Measurements from ENCODE around the gene AP2M1.
"Not testable (repeated sequence)": the region's sequence is repeated elsewhere in the genome, so short reads cannot be mapped to it uniquely, and the experiment has no call there.

AP2M1 gene

DNA sequence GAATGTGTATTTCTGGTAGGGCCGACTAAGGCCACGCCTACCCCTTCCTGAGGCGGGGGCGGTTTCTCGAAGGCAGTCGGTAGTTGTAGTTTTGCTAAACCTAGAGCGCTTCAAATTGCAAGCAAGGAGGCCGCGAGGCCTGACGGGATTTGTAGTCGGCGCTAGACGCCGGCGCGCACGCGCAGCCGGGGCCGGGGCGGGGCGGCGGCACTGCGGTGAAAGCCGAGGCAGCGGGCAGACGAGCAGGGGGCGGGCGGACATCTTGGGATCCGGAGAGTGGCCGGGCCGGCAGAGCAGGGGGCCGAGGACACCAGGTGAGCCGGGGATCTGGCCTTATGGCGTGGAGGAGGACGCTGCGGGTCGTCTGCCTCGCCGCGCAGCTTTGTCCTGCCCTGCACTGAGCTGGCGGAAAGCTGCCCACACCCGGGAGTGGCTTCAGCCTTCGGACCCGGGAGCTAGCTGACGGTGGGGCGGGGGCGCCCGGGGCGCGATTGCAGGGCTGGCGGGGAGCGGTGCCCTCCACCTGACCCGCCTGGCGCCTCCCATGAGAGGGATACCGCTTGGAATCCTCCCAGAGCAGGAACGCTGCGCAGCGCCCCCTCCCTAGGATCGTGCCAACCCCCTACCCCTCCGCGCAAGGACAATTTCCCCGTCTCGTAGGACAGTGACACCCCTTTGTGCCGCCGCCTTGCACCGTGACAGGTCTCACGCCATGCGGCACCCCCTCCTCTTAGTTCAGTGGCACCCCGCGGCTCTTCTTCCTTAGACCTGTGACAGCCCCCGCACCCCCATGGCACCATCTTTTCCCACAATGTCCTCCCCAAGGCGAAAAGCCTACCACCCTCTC lies at the start of gene AP2M1:
AP2M1 (plus strand) TSS at position 210 of the 847 bp plus-strand sequence. CDS start 2,139 bp downstream, outside the sequence.
- DNase-seq (ENCODE audit: low read depth): peak; percentile 96

DNA sequence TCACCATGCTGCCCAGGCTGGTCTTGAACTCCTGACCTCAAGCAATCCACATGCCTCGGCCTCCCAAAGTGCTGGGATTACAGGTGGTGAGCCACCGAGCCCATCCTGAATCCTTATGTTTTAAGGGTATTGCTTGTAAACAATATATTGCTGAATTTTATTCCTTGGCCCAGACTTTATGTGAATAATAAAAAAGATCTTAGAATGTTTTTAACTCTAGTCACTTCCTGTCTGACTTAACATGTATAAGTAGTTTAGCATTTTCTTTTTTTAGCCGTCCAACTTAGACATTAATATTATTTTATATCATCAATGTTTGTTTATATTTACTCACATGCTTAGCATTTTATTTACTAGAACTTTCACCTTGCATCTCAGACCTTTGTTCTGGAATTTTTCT lies 48.6 kb upstream of the AP2M1 start:
- DNase-seq (ENCODE audit: low read depth): no peak

DNA sequence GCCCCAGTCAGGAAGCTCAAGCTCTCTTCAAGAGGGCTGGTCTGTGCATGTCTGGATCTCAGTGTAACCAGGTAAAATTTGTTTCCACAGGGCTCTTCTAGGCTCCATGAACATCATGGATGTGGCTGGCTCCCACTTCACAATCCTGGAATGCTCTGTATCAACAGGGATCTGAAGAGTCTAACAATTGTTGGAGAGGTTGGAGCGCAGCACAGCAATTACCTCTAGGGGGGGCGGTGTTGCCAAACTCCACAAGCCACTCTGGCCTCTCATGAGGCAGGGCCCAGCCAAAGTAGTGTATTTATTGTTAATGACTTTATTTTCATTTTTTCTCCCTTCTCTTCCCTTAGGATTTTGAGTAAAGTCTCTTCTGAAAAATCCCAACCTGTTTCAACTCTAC lies 45.6 kb upstream of the AP2M1 start:
- no peak for DNase-seq (ENCODE audit: low read depth)

DNA sequence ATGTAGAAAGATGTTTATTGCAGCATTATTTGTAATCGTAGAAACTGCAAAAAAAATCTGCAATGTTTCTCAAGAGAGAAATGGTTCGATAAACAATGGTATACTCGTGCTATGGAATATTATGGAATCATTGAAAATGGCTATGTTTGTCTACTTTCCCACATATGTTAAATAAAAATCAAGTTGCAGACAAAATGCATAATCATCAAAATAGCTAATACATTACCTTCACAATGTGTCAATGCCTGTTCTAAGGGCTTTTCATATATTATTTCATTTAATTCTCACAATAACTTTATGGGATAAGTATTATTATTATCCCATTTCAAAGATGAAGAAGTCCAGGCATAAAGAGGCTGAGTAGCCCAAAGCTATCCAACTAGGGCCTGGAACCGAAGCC lies 41.7 kb upstream of the AP2M1 start:
- no peak for DNase-seq (ENCODE audit: low read depth)

DNA sequence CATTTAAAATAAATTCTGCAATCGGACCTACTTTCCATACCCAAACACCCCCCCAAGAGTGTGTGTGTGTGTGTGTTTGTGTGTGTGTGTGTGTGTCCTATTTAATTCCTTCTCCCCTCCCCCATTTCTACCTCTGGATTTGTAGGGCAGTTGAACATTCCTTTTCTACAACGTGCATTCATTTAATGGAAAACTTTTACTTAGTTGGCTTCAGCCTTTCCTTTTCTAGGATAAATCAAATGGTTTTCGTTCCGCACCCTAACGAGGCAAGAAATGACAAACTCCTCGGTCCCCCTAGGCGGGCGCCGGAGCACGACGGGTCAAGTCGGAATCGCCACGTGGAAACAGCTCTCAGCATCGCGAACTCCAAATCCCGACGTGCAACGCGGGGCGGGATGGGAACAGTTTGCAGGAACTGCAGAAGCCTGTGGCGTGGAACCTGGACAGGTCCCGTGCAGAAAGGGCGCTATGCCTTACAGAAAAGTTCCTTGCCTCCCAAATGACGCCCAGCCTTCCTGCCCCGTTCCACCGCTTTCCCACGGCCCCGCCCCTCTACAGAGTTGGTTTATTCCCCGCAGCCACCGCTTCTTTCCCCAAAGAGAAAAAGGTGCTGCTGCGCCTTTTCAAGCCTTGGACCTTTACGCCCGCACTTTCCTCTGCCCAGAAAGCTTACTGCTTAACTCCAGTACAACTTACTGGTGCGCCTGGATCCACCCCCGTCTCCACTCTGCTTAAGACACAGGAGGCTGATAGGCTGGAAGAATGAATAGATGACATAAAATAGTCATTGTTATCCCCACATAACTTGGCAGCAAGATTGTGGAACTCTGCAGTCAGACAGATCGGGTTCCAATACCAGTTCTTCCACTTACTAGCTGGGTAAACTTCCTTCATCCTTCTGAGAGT lies 40.6 kb upstream of the AP2M1 start:
- peak; percentile 57 for DNase-seq (ENCODE audit: low read depth)

DNA sequence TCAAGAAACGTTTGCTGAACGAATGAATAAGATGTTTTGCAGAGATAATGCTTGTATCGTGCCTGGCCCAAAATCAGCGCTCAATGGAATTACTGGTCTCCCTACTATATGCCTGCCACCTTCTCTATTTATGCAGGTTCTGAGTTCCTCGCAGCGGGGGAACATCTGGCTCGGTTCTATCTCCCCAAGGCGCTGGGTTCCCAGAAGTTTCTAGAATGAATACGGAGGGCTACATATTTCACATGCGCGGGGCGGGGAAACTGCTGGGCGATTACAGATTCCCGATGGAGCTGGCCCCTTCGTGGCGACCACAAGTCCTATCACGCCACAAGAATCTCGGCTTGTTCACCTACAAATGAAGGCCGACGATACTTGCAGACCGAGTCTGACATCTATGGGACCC lies 39.9 kb upstream of the AP2M1 start:
- no peak for DNase-seq (ENCODE audit: low read depth)

DNA sequence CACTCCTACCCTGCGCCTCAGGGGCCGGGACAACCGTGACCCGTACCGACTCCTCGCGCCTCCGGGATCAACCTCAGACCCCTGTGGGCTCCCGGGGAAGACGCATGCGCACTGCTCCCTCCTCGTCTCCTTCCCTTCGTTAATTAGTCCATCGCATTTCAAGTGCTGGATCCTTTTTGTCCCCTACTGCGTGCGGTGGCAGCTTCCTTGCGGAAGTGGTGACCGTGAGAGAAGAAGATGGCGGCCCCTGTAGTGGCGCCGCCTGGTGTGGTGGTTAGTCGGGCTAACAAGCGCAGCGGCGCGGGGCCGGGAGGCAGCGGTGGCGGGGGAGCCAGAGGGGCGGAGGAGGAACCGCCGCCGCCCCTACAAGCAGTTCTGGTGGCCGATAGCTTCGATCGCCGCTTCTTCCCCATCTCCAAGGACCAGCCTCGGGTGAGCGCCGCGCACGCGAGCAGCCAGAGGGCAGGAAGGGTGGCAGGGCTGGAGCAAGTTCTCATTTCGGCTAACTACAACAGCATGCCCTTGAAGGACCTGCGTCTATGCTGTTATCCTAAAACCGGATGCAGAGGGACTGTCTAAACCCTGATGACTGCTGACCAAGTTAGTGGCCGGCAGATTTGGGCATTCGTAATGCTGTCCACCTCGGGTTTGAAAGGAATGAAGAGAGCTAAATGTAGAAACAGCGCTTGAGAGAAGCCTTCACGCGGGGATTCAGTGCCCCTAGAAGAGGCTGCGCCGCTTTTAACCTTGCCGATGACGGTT lies 39.3 kb upstream of the AP2M1 start, which contains the start of gene EIF2B5:
EIF2B5 (plus strand) TSS at position 210 of the 762 bp plus-strand sequence; CDS start at position 238, 28 bp downstream.
- peak; percentile 78 for DNase-seq (ENCODE audit: low read depth)

DNA sequence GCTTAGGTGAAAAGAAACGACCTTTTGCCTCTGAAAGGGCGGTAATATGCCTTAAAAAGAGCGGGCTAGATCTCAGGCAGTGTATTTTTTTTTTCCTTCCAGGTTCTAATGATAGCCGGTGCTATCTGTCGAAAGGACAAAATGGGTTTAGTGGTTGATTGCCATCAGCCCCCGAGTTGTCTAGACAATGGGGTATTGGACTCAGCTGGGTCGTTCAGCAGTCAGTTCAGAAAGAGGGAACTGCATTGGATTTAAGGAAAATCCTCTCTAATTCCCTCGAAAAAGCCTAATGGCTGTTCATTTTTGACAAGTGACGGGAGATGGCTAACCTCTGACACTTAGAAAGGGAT lies 38.8 kb upstream of the AP2M1 start:
- DNase-seq (ENCODE audit: low read depth): no peak

DNA sequence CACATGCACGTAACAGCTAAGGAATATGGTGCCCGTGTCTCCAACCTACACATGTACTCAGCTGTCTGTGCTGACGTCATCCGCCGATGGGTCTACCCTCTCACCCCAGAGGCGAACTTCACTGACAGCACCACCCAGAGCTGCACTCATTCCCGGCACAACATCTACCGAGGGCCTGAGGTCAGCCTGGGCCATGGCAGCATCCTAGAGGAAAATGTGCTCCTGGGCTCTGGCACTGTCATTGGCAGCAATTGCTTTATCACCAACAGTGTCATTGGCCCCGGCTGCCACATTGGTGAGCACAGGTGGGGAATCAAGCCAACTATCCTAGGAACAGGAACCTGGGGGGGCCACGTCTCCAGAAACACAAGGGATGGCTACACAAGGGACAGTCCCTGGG lies 34.2 kb upstream of the AP2M1 start:
- DNase-seq (ENCODE audit: low read depth): no peak

DNA sequence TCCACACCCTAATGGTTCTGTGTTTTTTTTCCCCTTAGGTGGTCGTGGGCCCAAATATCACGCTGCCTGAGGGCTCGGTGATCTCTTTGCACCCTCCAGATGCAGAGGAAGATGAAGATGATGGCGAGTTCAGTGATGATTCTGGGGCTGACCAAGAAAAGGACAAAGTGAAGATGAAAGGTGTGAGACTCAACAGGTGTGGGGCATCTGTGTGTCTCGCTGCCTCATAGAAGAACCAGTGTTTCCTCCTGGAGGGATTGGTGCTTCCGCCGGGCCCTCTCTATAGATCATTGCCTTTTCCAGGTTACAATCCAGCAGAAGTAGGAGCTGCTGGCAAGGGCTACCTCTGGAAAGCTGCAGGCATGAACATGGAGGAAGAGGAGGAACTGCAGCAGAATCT lies 32.5 kb upstream of the AP2M1 start:
- DNase-seq (ENCODE audit: low read depth): no peak

DNA sequence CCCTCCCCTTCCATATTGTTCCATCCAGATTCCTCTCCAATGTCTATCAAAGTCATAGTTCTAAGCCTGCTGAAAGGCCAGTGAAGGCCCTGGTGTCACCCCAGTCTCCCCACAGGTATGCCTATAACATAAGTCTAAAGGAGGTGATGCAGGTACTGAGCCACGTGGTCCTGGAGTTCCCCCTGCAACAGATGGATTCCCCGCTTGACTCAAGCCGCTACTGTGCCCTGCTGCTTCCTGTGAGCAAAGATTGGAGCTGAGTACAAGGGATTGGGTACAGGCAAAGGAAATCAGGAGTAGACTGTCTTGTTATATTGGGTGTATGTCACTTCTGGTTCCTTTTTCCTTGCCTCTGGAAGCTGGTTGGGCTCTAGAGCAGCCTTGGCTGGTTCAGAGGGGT lies 31.3 kb upstream of the AP2M1 start:
- DNase-seq (ENCODE audit: low read depth): no peak

DNA sequence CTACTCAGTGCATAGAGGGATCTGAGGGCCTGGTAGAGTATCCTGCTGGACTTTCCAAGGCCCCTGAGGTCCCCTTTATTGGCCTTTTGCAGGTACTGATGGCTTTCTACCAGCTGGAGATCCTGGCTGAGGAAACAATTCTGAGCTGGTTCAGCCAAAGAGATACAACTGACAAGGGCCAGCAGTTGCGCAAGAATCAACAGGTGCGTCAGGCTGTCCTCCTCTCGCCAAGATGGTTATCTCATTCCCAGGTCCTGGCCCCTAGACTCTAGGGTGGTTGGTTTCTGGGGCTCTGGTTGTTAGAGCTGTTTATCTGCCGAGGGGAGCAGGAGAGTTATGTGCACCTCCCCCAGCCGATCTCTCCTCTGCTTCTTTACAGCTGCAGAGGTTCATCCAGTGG lies 30.1 kb upstream of the AP2M1 start:
- no peak for DNase-seq (ENCODE audit: low read depth)

DNA sequence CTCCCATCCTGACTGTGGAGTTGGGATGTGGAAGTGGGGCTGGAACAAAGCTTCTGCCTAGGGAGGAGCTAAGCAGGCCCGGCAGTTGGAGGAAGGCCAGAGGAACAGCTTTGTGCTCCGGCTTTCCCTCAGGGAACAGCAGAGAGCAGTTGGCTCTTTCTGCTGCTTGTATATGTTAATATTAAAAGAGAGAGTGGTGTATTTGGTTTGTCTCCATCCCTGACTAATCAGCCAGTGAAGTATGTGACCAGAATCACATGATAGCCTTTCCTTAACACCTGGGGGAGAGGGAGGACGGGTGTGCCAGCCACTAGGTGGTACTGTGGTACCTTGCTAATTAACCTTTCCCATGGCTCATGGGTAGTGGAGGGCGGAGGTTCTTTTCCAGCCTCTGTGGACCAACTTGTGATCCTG lies 29.5 kb upstream of the AP2M1 start:
- no peak for DNase-seq (ENCODE audit: low read depth)

DNA sequence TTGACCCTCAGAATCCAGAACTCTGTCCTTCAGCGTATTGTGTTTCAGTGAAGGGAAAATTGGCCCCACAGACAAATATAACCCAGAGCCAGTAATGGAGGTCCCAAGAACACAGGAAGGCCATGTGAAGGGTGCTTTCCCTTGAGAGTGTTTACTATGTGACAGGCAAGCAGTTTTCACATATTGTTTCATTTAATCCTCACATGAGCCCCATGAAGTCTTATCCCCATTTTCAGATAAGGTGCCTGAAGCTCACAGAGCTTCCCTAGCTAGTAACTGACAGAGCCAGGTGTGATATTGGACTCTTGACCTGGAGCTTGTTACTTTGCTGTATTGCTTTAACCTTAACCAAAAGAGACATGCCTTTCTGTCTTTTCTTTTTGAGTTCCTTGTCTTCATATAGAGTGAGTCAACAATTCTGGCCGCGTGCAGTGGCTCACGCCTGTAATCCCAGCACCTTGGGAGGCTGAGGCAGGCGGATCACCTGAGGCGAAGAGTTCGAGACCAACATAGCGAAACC lies 28.8 kb upstream of the AP2M1 start:
- DNase-seq (ENCODE audit: low read depth): no peak

DNA sequence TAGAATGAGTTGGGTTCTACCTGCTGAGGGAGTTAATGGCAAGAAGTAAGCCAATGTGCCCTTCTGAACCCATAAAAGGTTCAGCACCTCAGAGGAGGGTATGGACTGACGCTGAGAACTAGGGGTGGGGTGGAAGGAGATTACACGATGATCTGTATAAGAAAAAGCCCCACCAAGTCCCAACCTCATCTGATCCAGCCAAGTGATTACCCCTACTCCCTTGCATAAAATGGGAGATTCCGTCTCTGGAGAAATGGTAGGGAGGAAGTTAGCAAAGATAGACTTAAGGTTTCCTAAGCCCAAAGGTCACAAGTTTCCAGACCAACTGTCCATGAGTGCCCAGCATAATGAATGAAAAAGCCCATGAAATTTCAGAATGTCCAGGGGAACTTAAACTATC lies 26.6 kb upstream of the AP2M1 start:
- DNase-seq (ENCODE audit: low read depth): no peak

DNA sequence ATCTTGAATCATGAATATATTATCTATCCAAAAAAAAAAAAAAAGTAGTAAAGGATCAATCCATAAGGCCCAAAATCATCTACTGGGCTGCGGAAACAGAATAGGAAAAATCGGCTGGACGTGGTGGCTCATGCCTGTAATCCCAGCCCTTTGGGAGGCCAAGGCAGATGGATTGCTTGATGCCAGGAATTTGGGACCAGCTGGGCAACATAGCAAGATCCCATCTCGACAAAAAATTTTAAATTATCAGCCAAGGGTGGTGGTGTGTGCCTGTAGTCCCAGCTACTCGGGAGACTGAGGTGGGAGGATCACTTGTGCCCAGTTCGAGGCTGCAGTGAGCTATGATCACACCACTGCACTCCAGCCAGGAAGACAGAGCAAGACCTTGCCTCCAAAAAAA lies 25.5 kb upstream of the AP2M1 start:
- no peak for DNase-seq (ENCODE audit: low read depth)

DNA sequence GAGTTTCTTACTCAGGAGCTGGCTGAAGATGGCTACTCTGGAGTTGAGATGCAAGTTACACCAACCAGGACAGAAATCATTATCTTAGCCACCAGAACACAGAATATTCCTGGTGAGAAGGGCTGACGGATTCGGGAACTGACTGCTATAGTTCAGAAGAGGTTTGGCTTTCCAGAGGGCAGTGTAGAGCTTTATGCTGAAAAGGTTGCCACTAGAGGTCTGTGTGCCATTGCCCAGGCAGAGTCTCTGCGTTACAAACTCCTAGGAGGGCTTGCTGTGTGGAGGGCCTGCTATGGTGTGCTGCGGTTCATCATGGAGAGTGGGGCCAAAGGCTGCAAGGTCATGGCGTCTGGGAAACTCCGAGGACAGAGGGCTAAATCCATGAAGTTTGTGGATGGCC lies 24.9 kb upstream of the AP2M1 start:
- DNase-seq (ENCODE audit: low read depth): not testable (repeated sequence)

DNA sequence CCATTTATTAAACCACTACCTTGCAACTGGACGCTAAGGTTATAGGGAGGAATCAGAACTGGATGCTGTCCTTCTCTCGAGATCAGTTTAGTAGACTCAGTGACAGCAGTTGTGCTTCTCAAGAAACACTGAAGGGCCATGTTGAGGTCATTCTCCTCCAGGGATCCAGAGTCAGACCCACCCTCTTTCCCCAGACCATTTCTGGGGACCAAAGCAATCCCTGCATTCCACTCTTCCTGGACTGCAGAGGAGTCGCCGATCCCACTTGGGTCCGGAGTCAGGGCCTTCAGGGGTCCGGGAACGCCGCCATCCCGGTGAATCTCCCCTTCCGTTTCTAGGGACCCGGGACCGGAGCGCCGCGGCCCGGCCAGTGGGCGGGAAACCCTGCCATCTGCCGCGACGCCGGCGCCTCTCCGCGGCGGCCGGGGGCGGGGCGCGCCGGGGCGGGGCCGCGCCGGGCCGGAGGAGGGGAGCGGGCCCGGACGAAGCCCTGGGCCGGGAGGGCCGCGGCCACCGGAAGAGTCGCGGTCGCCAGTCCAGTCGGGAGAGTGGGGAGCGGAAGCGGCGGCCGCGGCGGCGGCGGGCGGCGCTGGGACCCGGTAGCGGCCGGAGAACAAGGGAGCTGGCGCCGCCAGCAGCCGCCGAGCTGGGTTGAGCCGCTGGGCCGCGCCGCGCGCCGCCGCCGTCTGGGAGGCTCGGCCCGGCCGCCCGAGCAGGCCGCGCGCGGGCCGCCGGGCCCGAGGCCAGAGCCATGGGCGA lies 19.6 kb upstream of the AP2M1 start, which contains the start of gene DVL3:
DVL3 (plus strand) TSS at position 493 of the 759 bp plus-strand sequence; CDS start at position 752, 259 bp downstream.
- DNase-seq (ENCODE audit: low read depth): peak; percentile 24

DNA sequence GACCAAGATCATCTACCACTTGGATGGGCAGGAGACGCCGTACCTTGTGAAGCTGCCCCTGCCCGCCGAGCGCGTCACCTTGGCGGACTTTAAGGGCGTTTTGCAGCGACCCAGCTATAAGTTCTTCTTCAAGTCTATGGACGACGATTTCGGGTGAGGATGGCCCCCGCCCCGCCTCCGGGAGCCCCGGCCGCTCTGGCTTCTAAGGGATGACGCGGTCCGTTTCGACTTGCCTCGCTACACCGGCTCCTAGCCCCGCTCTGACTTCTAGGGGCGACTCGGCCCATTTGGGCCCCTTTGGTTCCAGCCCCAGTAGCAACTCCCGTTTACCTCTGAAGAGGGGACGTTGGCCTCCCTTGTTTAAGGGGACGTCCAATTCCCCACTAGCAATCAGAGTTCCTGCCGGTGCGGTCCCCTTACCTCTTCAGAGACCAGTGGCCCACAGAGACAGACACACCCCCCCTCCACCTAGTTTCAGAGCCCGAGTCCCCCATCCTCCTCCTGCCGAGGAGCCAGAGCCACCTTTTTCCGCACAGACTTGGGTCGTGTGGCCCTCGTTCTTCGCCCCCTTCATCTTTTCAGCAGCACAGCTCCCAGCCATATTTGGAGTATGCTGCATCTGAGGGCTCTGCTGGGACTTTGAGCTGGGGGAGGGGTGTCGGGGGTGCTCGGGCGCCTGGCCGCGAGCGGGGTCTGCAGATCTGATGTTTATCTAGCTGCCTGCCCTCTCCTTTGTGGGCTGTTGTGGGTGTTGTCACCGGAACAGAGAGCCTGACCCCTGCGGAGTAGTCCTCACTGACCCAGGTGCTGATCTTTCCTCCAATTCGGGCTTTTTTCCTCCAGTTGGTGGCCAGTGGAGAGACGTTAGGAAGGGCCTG lies 18.8 kb upstream of the AP2M1 start:
- no peak for DNase-seq (ENCODE audit: low read depth)

DNA sequence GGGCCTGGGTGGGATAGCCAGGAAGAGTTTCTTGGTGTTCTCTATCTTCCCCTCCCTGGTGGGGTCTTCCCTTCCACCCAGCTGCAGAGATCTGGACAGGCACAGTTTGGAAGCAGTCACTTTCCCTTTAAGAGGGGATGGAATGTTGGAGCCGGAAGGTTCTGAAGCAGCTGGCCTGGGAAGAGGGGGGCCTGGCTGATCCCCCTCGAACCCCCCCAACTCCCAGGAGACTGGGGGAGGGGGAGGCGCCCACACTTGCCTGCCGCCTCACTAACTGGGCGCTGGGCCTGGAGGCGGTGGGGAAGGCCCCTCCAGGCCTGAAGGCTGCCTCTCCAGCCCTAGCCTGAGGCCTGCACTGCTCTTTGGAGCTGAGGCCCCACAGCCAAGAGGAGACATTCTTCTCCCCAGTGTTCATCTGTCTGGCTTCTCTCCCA lies 18.1 kb upstream of the AP2M1 start:
- no peak for DNase-seq (ENCODE audit: low read depth)

Data from stimulated activated CD8-positive, alpha-beta memory T cell treated with anti-CD3 and anti-CD28 coated beads, Interleukin-4, amount 100 ng/mL, for 24 hours (primary cell).